ENCODE measurements around the gene DYDC1. TPM values are rescaled to one million over a fixed set of nuclear protein-coding genes. Genes with fewer than 3 reads are reported as not detected.

The DYDC1 gene
- total and polyA plus RNA-seq, 2 of the 13 experiments (the other 11 are each of a cell fraction or from before 2014, with no cell fraction given), result not detected

GRCh38 chr10:80289451-80290287 lies 66.9 kb downstream of the DYDC1 start, which contains the start of gene MAT1A (continued):
- no peak for TF ChIP-seq ZNF704 (CRISPR knock-in tag; IDR thresholded peaks at IDR 0.05; ENCODE audit: borderline replicate concordance)
- no peak for TF ChIP-seq PPARG (CRISPR knock-in tag; conservative IDR thresholded peaks at IDR 0.05)
- TF ChIP-seq MLLT10 (CRISPR knock-in tag; IDR thresholded peaks at IDR 0.05), result no peak
- no peak for TF ChIP-seq CENPX (CRISPR knock-in tag; IDR thresholded peaks at IDR 0.05)
- TF ChIP-seq ZNF841 (CRISPR knock-in tag; IDR thresholded peaks at IDR 0.05; ENCODE audit: borderline replicate concordance), result no peak
- no peak for TF ChIP-seq SRSF1 (optimal IDR thresholded peaks at IDR 0.05; ENCODE audit: low read depth, low read length)
- TF ChIP-seq ZFP36L2 (CRISPR knock-in tag; IDR thresholded peaks at IDR 0.05), result 0 out of 2 replicates have a peak, but pooled peaks have one; percentile 70
- no peak for TF ChIP-seq SMAD9 (CRISPR knock-in tag; IDR thresholded peaks at IDR 0.05)
- TF ChIP-seq ZMYM3 (CRISPR knock-in tag; IDR thresholded peaks at IDR 0.05), result no peak
- TF ChIP-seq ZNF558 (CRISPR knock-in tag; IDR thresholded peaks at IDR 0.05; ENCODE audit: borderline replicate concordance), result no peak
- TF ChIP-seq CBX1 (IDR thresholded peaks at IDR 0.05; ENCODE audit: low read depth), result no peak
- no peak for TF ChIP-seq ZNF441 (CRISPR knock-in tag; IDR thresholded peaks at IDR 0.05; ENCODE audit: borderline replicate concordance)
- no peak for TF ChIP-seq ZNF615 (CRISPR knock-in tag; IDR thresholded peaks at IDR 0.05; ENCODE audit: borderline replicate concordance)
- TF ChIP-seq ZBTB20 (CRISPR knock-in tag; IDR thresholded peaks at IDR 0.05; ENCODE audit: borderline replicate concordance, low read depth), result no peak
- no peak for TF ChIP-seq PHF21A (CRISPR knock-in tag; IDR thresholded peaks at IDR 0.05)
- TF ChIP-seq, protein P1, sequence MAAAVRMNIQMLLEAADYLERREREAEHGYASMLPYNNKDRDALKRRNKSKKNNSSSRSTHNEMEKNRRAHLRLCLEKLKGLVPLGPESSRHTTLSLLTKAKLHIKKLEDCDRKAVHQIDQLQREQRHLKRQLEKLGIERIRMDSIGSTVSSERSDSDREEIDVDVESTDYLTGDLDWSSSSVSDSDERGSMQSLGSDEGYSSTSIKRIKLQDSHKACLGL (CRISPR knock-in tag; IDR thresholded peaks at IDR 0.05), result no peak
- no peak for TF ChIP-seq NRL (CRISPR knock-in tag; IDR thresholded peaks at IDR 0.05; ENCODE audit: borderline replicate concordance)
- no peak for TF ChIP-seq SKI (IDR thresholded peaks at IDR 0.05; ENCODE audit: partially characterized antibody)
- no peak for TF ChIP-seq ATAD3A (CRISPR knock-in tag; IDR thresholded peaks at IDR 0.05)
- TF ChIP-seq CCAR2 (optimal IDR thresholded peaks at IDR 0.05; ENCODE audit: low read depth, low read length), result no peak
- TF ChIP-seq, protein P2, sequence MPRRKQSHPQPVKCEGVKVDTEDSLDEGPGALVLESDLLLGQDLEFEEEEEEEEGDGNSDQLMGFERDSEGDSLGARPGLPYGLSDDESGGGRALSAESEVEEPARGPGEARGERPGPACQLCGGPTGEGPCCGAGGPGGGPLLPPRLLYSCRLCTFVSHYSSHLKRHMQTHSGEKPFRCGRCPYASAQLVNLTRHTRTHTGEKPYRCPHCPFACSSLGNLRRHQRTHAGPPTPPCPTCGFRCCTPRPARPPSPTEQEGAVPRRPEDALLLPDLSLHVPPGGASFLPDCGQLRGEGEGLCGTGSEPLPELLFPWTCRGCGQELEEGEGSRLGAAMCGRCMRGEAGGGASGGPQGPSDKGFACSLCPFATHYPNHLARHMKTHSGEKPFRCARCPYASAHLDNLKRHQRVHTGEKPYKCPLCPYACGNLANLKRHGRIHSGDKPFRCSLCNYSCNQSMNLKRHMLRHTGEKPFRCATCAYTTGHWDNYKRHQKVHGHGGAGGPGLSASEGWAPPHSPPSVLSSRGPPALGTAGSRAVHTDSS (CRISPR knock-in tag; conservative IDR thresholded peaks at IDR 0.05), result no peak
- TF ChIP-seq ZNF343 (CRISPR knock-in tag; IDR thresholded peaks at IDR 0.05), result 0 out of 2 replicates have a peak, but pooled peaks have one; percentile 15
- TF ChIP-seq TCF12 (IDR thresholded peaks at IDR 0.05), result no peak
- TF ChIP-seq TCF12 (CRISPR knock-in tag; IDR thresholded peaks at IDR 0.05), result no peak
- no peak for TF ChIP-seq MBNL3 (CRISPR knock-in tag; conservative IDR thresholded peaks at IDR 0.05)
- TF ChIP-seq, protein P3, sequence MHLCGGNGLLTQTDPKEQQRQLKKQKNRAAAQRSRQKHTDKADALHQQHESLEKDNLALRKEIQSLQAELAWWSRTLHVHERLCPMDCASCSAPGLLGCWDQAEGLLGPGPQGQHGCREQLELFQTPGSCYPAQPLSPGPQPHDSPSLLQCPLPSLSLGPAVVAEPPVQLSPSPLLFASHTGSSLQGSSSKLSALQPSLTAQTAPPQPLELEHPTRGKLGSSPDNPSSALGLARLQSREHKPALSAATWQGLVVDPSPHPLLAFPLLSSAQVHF (CRISPR knock-in tag; IDR thresholded peaks at IDR 0.05), result no peak
- TF ChIP-seq ZNF782 (CRISPR knock-in tag; IDR thresholded peaks at IDR 0.05; ENCODE audit: borderline replicate concordance), result no peak
- TF ChIP-seq ZNF7 (CRISPR knock-in tag; IDR thresholded peaks at IDR 0.05), result no peak

Measured in HepG2 (cell line).